ENCODE results near the gene NACA.

GRCh38 chr12:56684745-56685359 lies 40.2 kb downstream of the NACA start:
- TF ChIP-seq, protein P1, sequence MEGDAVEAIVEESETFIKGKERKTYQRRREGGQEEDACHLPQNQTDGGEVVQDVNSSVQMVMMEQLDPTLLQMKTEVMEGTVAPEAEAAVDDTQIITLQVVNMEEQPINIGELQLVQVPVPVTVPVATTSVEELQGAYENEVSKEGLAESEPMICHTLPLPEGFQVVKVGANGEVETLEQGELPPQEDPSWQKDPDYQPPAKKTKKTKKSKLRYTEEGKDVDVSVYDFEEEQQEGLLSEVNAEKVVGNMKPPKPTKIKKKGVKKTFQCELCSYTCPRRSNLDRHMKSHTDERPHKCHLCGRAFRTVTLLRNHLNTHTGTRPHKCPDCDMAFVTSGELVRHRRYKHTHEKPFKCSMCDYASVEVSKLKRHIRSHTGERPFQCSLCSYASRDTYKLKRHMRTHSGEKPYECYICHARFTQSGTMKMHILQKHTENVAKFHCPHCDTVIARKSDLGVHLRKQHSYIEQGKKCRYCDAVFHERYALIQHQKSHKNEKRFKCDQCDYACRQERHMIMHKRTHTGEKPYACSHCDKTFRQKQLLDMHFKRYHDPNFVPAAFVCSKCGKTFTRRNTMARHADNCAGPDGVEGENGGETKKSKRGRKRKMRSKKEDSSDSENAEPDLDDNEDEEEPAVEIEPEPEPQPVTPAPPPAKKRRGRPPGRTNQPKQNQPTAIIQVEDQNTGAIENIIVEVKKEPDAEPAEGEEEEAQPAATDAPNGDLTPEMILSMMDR (IDR thresholded peaks at IDR 0.05) = no peak
- TF ChIP-seq EZH2 (IDR thresholded peaks at IDR 0.05) = no peak

Data from neural progenitor cell (in vitro differentiated cells).